K562 (cell line): ENCODE data around the gene MYMX. TPM values are rescaled to one million over a fixed set of nuclear protein-coding genes. Genes with fewer than 3 reads are reported as not detected.

Experiments used
- ATAC-seq: fragments of 200-7000 bp; cut with Tn5 transposase; 3 replicates; pipeline ENCODE4 v1.9.1; 2020; ENCODE audit warnings: moderate library complexity
- BruUV-seq: library from RNA; stranded (reverse); fragments of 400-500 nt; replicated peaks from 2 replicates; lab custom pipeline; 2021; lab: Mats Ljungman, UMichigan
- CTCF ChIA-PET: fragments of 300-600 bp; formaldehyde crosslinking; extraction: SDS; loops from one replicate; lab custom pipeline; 2021; ENCODE audit warnings: low intra/inter-chr PET ratio; lab: Yijun Ruan, JAX
- POLR2A ChIA-PET: fragments of 300-600, 350-650 bp; sonication (Branson Sonifier 250); formaldehyde crosslinking; extraction: SDS; loops from one replicate; lab custom pipeline; 2021; ENCODE audit warnings: antibody characterized with exemption, inconsistent platforms; lab: Yijun Ruan, JAX
- DNase-seq, 4 experiments: peaks; one replicate each; pipeline versions ENCODE4 v3.0.0 to v3.0.0-alpha.2; 2011 to 2018; ENCODE audit warnings: low spot score in 3 of 4, mixed read lengths in 3 of 4; ENCODE audit errors: extremely low read depth in 1 of 4
- FAIRE-seq: peaks from 2 replicates; lab custom pipeline; 2011; peaks lifted over from hg19 to GRCh38; lab: Jason Lieb, UNC
- H2AFZ ChIP-seq: 2 replicates; pipeline ENCODE4 v1.6.0; 2011; ENCODE audit warnings: low read depth, low read length, control low read depth, inconsistent platforms
- H3K27ac ChIP-seq: fragments of 200-600 bp; 3 replicates; pipeline ENCODE4 v1.8.0; 2011; ENCODE audit warnings: low read depth, mild to moderate bottlenecking, control low read depth, inconsistent platforms, low read length, moderate library complexity, mixed read lengths; ENCODE audit errors: extremely low read depth
- H3K27me3 ChIP-seq, 2 experiments: fragments of 300-600 bp in 1 of 2; 2 replicates in 1 of 2; 3 replicates in 1 of 2; pipeline versions ENCODE4 v1.6.0 to v1.8.0; 2011; ENCODE audit warnings: inconsistent platforms in 2 of 2, low read length in 2 of 2, mild to moderate bottlenecking in 1 of 2, mixed read lengths in 1 of 2, moderate library complexity in 1 of 2; ENCODE audit not compliant: control insufficient read depth in 2 of 2, insufficient read depth in 2 of 2
- H3K36me3 ChIP-seq: fragments of 300-600 bp; 3 replicates; pipeline ENCODE4 v1.8.0; 2011; ENCODE audit warnings: mild to moderate bottlenecking, low read length, inconsistent platforms; ENCODE audit not compliant: control insufficient read depth, insufficient read depth
- H3K4me1 ChIP-seq, 2 experiments: fragments of 200-600 bp in 1 of 2; replicated peaks in 1 of 2; 2 replicates in 1 of 2; 3 replicates in 1 of 2; pipeline versions ENCODE4 v1.5.1 to v1.8.0; 2011; ENCODE audit warnings: inconsistent platforms in 2 of 2, low read length in 2 of 2, mild to moderate bottlenecking in 1 of 2, mixed read lengths in 1 of 2, moderate library complexity in 1 of 2; ENCODE audit not compliant: control insufficient read depth in 2 of 2, insufficient read depth in 2 of 2
- H3K4me2 ChIP-seq: 2 replicates; pipeline ENCODE4 v1.6.1; 2011; ENCODE audit warnings: low read length, control low read depth, inconsistent platforms, mixed read lengths; ENCODE audit not compliant: insufficient read depth
- H3K4me3 ChIP-seq: fragments of 200-600 bp; sonication (generic), shearing (Covaris generic); 2 replicates; pipeline ENCODE4 v1.5.1; 2016; ENCODE audit warnings: control low read depth, inconsistent platforms
- H3K79me2 ChIP-seq: fragments of 200-600 bp; 3 replicates; pipeline ENCODE4 v1.8.0; 2011; ENCODE audit warnings: low read length, inconsistent platforms; ENCODE audit not compliant: control insufficient read depth, insufficient read depth
- H3K9ac ChIP-seq, 2 experiments: 2 replicates each; pipeline versions ENCODE4 v1.6.0 to v1.6.1; 2011; ENCODE audit warnings: low read depth in 2 of 2, low read length in 2 of 2, control low read depth in 1 of 2, inconsistent platforms in 1 of 2, mild to moderate bottlenecking in 1 of 2, mixed read lengths in 1 of 2; ENCODE audit not compliant: insufficient read depth in 1 of 2
- H3K9me1 ChIP-seq: one replicate; pipeline ENCODE4 v1.6.0; 2011; ENCODE audit warnings: inconsistent platforms, mild to moderate bottlenecking, low read length, moderate library complexity; ENCODE audit not compliant: control insufficient read depth, insufficient read depth
- H3K9me3 ChIP-seq: replicated peaks from 2 replicates; pipeline ENCODE4 v1.5.1; 2011; ENCODE audit warnings: low read depth, low read length, inconsistent platforms; ENCODE audit not compliant: control insufficient read depth, insufficient read depth
- H4K20me1 ChIP-seq: replicated peaks from 2 replicates; pipeline ENCODE4 v1.6.1; 2011; ENCODE audit warnings: low read length, inconsistent platforms, mixed read lengths; ENCODE audit not compliant: control insufficient read depth, insufficient read depth
- ATF1 ChIP-seq, 2 experiments: fragments of 450-650 bp in 1 of 2; IDR thresholded peaks; 2 replicates each; pipeline ENCODE4 v1.6.1; 2016; ENCODE audit warnings: missing compliant biosample characterization in 1 of 2, missing genetic modification characterization in 1 of 2
- BRD9 ChIP-seq: fragments of 450-650 bp; IDR thresholded peaks from 2 replicates; pipeline ENCODE4 v1.6.1; 2018; ENCODE audit warnings: low read depth; ENCODE audit not compliant: partially characterized antibody
- FOSL1 ChIP-seq: fragments of 200-800 bp; sonication (Bioruptor generic); conservative IDR thresholded peaks from 2 replicates; pipeline ENCODE4 v1.6.1; 2016; ENCODE audit warnings: missing genetic modification characterization, missing compliant biosample characterization
- GATAD2B ChIP-seq: fragments of 450-650 bp; IDR thresholded peaks from 2 replicates; pipeline ENCODE4 v1.6.1; 2017; ENCODE audit warnings: mild to moderate bottlenecking, borderline replicate concordance
- HDGF ChIP-seq: fragments of 450-650 bp; IDR thresholded peaks from 2 replicates; pipeline ENCODE4 v1.6.1; 2016
- LARP7 ChIP-seq: fragments of 450-650 bp; IDR thresholded peaks from 2 replicates; pipeline ENCODE4 v1.6.1; 2016
- MEF2A ChIP-seq: IDR thresholded peaks from 2 replicates; pipeline ENCODE4 v1.6.1; 2011; ENCODE audit warnings: low read depth, mild to moderate bottlenecking, low read length, moderate library complexity; ENCODE audit not compliant: control insufficient read depth
- NR1H2 ChIP-seq: sonication (generic); formaldehyde crosslinking; IDR thresholded peaks from 2 replicates; pipeline ENCODE4 v1.4.0; 2020; ENCODE audit warnings: mild to moderate bottlenecking, missing genetic modification reagents
- PCBP1 ChIP-seq: fragments of 200-400 bp; formaldehyde crosslinking; IDR thresholded peaks from 2 replicates; pipeline ENCODE4 v1.6.1; 2018; ENCODE audit warnings: mild to moderate bottlenecking, low read depth, low read length; ENCODE audit not compliant: poor library complexity, severe bottlenecking
- SIRT6 ChIP-seq: IDR thresholded peaks from one replicate; pipeline ENCODE4 v1.6.1; 2012; ENCODE audit warnings: low read depth, mild to moderate bottlenecking, control low read depth, inconsistent platforms, low read length, moderate library complexity
- STAT6 ChIP-seq: sonication (generic); formaldehyde crosslinking; IDR thresholded peaks from 2 replicates; pipeline ENCODE4 v1.8.1; 2023; ENCODE audit warnings: mild to moderate bottlenecking, missing genetic modification reagents
- U2AF2 ChIP-seq: fragments of 200-400 bp; formaldehyde crosslinking; optimal IDR thresholded peaks from 2 replicates; pipeline ENCODE3; 2017; ENCODE audit warnings: low read depth, mild to moderate bottlenecking, low read length
- XRCC5 ChIP-seq: fragments of 200-400 bp; formaldehyde crosslinking; IDR thresholded peaks from 2 replicates; pipeline ENCODE4 v1.6.1; 2017; ENCODE audit warnings: low read depth, mild to moderate bottlenecking, low read length
- ZFX ChIP-seq: sonication (generic); formaldehyde crosslinking; IDR thresholded peaks from 2 replicates; pipeline ENCODE4 v1.8.0; 2022; ENCODE audit warnings: mild to moderate bottlenecking, missing genetic modification reagents, moderate library complexity
- ZNF408 ChIP-seq: fragments of 250-450 bp; sonication (Bioruptor Pico); IDR thresholded peaks from 2 replicates; pipeline ENCODE4 v1.4.0; 2020; ENCODE audit warnings: low read depth, mild to moderate bottlenecking, moderate library complexity
- ZNF436 ChIP-seq: fragments of 250-450, 450-650 bp; sonication (Bioruptor Pico); formaldehyde crosslinking; IDR thresholded peaks from 2 replicates; pipeline ENCODE4 v1.7.0; 2020; ENCODE audit warnings: mild to moderate bottlenecking
- ZNF695 ChIP-seq: fragments of 450-650 bp; formaldehyde crosslinking; IDR thresholded peaks from 2 replicates; pipeline ENCODE4 v1.4.0; 2020; ENCODE audit warnings: mild to moderate bottlenecking, moderate library complexity
- ZSCAN32 ChIP-seq: fragments of 450-650 bp; formaldehyde crosslinking; IDR thresholded peaks from 2 replicates; pipeline ENCODE4 v1.4.0; 2020; ENCODE audit warnings: mild to moderate bottlenecking, moderate library complexity
- whole genome bisulfite sequencing: fragments of 100-300 bp; shearing (Covaris generic); methylation state at CpG from one replicate; pipeline ENCODE4 v1.1.6; 2016; ENCODE audit warnings: low coverage, mixed read lengths; ENCODE audit not compliant: insufficient coverage; ENCODE audit errors: missing lambda C conversion rate; 5-methylcytosine and 5-hydroxymethylcytosine counted together
- in situ Hi-C: fragments of 300-500 bp; cut with MboI; formaldehyde crosslinking; loops from 4 replicates; pipeline ENCODE4 v1.15.0; 2018; ENCODE audit warnings: inconsistent platforms, mixed read lengths
- intact Hi-C: fragments of 100-400 bp; cut with micrococcal nuclease; formaldehyde crosslinking; loops from 2 replicates; pipeline ENCODE4 v1.14.2; 2022
- polyA plus RNA-seq, 8 experiments: library from polyadenylated mRNA; depleted of rRNA in 4 of 8; stranded (reverse) in 5 of 8; unstranded in 3 of 8; fragments of >200 nt; fragmentation: Nextera tagmentation in 2 of 8; fragmentation: Illumina TruSeq in 1 of 8; extraction: Ambion mirVana in 2 of 8; extraction: Trizol in 1 of 8; gene quantifications; 2 replicates each; pipeline versions ENCODE4 v1.2.1 to v1.2.3, GENCODE V29; 2011 to 2014; ENCODE audit warnings: inconsistent platforms in 1 of 8, missing spikeins in 1 of 8
- total RNA-seq, 7 experiments: library from RNA; depleted of rRNA in 6 of 7; stranded (reverse); fragments of >200 nt in 6 of 7; fragmentation: Illumina TruSeq in 2 of 7; extraction: Trizol in 2 of 7; gene quantifications; 2 replicates each; pipeline versions ENCODE4 v1.2.1 to v1.2.3, GENCODE V29; 2011 to 2021; ENCODE audit warnings: low replicate concordance in 1 of 7

MYMX gene
- total and polyA plus RNA-seq, 9 of the 15 experiments (the other 6 are each of a cell fraction or from before 2014, with no cell fraction given), result 0.12 TPM; not detected in 8

- Histone ChIP-seq H3K4me1 (peaks cover 39 to 58% of the 10 kb centered on the region in 2 experiments; a peak in 4 of 5 replicates), H4K20me1 (peaks cover 27% of the 10 kb centered on the region), H3K36me3 (peaks cover 70% of the 10 kb centered on the region), H3K27ac (peak overlapping the region; percentile 93; the same call in 1 of the 3 replicates), H3K9me3 (no peaks in the 10 kb centered on the region), H3K9me1 (peaks cover 14% of the 10 kb centered on the region), H3K27me3 (no peaks in the 10 kb centered on the region), H2AFZ (no peak overlapping the region), H3K4me2 (no peak overlapping the region), H3K4me3 (no peak overlapping the region), H3K9ac (no peak overlapping the region), H3K79me2 (peaks cover 28% of the 10 kb centered on the region)
- intact Hi-C loops (no loop called here), in situ Hi-C loops (no loop called here)
- no peak for DNase-seq
- ChIA-PET POLR2A (interaction anchor here (1.0 kb wide), 1 partner anchor 11 kb away, joined by 9 read pairs; no protein-coding TSS in a partner anchor), CTCF (interaction anchor here (0.6 kb wide), 1 partner anchor 83 kb away, joined by 3 read pairs; no protein-coding TSS in a partner anchor)
- ATAC-seq, result no peak
- no TSS peak for BruUV-seq
- no peak for TF ChIP-seq SIRT6
- TF ChIP-seq FOSL1 (tag), result no peak
- no peak for TF ChIP-seq ZNF408 (CRISPR knock-in tag)
- no peak for TF ChIP-seq ZNF436
- TF ChIP-seq ZFX, result no peak
- TF ChIP-seq NR1H2 (CRISPR knock-in tag), result no peak
- TF ChIP-seq U2AF2, result no peak
- TF ChIP-seq ATF1 (CRISPR knock-in tag; IDR thresholded peaks at IDR 0.05), result no peak
- TF ChIP-seq ATF1 (tag; IDR thresholded peaks at IDR 0.05), result no peak
- no peak for TF ChIP-seq STAT6 (CRISPR knock-in tag)
- no peak for TF ChIP-seq LARP7
- TF ChIP-seq MEF2A, result no peak
- no peak for TF ChIP-seq ZNF695 (CRISPR knock-in tag)
- no peak for TF ChIP-seq XRCC5
- TF ChIP-seq PCBP1, result no peak
- TF ChIP-seq ZSCAN32 (CRISPR knock-in tag), result no peak
- TF ChIP-seq BRD9, result no peak
- no peak for TF ChIP-seq HDGF
- no peak for TF ChIP-seq GATAD2B
- no peak for FAIRE-seq
- WGBS, result 77% methylated on average over 3 of the region's 3 CpGs
These were observed 42.2 kb downstream of the MYMX start for GRCh38 chr6:44258921-44259320.
